ENCODE data around the gene UBQLN3. TPM values are rescaled to one million over a fixed set of nuclear protein-coding genes. Genes with fewer than 3 reads are reported as not detected.

UBQLN3 gene
- total RNA-seq = not detected

DNA sequence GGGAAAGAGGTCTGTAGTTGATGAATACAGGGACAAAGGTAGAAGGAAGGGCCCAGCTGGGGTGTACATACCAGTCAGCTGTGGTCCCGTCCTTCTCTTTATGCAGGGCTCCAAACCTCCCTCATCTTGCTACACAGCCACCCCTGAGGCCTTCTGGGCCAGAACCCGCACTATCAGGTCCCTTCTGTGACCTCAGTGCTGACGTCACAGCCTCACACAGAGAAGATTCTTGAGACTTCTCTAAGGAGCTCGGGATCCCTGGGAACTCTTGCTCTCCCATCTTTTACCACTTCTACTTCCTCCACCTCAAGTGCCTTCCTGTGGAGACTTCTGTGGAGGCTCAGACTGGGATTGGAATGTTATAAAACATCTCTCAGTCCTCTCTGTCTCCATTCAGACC is at the start of gene UBQLN3:
TSS of gene UBQLN3 (minus strand) at position 155 of the 400 bp plus-strand sequence. CDS start 399 bp downstream, outside the sequence.
- DNase-seq = no peak

DNA sequence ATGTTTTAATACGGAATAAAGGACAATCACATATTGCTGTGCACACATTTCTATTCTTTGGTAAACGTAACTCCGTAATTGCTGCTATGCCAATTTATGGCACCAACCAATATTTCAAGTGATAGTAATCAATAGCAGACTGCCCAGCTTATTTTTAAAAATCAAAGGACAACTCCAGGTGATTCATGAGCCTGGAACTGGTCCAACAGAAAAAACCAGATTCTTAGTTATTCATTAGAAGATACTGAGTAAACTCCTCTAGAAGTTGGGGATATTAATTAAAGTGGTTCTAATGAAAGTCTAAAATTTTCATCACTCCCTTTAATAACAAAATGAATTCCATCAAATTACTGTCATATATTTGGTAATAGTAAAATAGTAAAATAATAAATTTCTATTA is 48.0 kb upstream of the UBQLN3 start:
- no peak for DNase-seq

DNA sequence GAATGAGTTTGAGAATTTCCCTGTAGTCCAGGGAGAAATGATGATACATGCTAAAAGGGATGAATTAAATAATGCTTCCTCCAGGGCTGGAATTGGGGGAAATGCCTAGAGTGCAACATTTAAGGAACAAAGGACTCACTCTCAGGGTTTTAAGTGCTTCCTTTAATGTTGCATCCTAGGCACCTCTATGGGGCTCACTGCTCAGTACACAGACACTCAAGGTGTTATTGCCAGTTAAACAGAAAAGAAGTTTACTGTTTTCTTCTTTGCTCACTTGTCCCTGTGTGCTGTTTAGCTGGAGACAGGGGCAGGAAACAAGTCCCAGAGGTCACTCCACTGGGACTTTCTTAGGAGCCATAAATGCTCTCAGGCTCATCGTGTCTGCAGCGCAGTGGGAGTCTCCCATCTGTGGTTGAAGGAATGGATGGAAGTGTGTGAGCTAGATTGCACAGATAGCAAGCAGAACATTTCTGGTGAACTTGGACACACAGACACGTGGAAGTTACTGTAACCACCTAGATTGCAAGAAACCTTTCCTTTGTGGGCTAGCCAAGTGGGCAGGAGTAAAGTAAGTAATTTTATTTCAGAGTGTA is 46.9 kb upstream of the UBQLN3 start:
- DNase-seq = no peak

DNA sequence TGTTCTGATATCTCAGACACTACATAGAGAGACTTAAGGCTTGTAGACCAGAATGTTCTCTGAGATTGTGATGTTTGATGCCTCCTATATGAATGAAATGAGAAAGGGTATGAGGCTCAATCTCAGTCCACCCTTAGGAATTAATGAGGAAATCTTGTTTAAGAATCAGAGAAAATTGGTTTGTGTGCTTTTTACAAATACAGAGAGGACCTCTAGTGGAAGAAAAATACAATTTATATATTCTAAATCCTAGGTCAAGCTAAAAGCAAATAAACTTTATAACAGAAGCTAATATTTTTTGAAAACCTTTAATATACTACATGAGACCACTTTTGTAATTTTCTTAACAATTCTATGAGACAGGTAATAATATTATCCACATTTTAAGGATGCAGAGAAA is 43.6 kb upstream of the UBQLN3 start:
- no peak for DNase-seq

DNA sequence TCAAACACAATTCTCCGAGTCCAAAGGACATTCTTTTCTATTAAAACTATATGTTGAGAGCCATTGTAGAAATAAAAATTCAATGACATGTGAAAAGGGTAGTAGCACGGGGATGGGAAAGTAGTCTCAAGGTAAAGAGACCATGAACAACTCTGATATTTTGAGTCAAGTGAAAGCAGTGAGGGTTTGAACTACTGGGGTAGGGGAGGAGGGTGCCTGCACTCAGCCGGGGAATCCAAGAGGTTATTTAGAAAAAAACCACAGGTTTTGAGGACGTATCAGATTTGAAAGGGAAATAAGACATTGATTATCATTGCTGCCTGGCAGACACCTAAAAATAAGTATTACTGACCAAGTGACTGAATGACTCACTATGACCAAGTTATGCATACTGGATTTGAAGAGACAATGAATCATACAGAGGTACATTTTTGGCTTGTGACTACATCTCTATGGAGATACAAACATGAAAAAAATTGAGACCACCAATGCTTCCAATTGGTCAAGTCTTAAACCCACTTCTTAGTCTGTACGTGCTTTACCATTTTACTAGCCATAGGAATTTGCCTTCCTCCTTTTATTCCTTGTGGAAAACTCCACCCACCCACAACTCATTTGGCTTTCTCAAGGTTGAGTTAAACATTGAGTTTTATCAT is 40.8 kb upstream of the UBQLN3 start:
- no peak for DNase-seq

DNA sequence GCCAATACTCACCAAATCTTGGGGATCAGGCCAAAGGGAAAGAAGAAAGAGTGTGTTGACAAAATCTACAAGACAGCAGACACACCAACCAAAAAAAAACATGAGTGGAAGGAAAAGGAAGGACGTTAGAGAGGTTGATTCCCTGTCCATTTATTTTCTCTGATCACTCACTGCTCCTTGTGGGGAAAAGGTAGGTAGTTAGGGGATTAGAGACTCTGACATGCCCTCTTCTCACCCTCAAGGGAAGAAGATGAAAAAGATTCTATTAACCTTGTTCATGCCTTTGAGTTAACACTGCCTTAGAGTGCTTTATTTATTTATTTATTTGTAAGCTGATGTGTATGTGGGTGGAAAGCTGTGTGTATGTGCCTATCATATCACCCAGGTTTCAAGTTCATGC is 38.7 kb upstream of the UBQLN3 start, which contains the start of gene OR52H1:
TSS of gene OR52H1 (minus strand) at position 101 of the 400 bp plus-strand sequence. CDS start 3,035 bp downstream, outside the sequence.
- no peak for DNase-seq

DNA sequence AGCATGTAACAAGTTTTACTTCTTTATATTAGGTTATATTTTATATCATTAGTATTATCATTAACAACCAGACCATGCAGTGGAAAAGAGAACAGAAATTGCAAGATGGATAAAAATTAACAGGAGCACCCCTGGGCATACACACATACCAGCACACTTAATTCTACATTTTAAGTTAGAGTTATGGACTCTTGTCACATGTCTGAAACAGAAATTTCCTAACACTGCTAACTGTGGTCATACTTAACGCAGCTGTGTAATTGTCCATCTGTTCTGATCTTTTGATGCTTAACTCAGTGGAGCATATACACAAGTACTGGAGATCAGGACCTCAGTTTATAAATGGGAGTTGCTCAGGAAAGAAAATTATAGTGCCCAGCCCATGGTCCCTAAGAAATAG is 38.2 kb upstream of the UBQLN3 start:
- DNase-seq = no peak

DNA sequence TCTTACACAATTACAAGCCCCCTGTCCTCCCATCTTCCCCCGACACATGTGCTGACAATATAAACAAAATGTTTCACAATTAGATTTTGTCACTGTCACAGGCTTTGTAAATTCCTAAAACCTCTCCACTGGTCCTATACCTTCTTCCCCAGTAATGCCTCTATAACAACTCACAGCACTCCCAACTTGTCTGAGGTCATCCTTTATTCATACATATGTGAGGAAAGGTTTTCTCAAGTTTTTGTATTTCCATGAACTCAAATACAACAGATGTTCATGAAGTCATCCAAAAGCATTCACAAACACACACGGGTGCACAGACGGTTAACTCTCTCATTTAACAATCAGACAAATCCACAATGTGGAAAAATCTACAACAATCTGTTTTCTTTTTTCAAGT is 36.7 kb upstream of the UBQLN3 start:
- DNase-seq = no peak

DNA sequence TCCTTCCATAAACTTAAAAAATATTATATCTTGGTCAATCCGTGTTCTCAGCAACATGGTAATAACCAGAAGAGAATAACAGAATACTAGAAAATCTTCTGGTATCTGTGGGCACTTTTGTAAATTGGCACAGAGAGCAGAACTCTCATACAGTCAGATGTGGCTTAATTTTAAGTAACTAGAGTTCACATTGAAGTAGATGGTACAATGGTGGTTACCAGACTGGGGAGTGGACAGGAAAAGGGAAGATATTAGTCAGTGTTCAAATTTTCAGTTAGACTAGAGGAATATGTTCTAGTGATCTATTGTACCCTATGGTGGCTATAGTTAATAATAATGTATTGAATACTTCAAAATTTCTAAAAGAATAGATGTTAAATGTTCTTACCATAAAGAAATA is 31.7 kb upstream of the UBQLN3 start:
- no peak for DNase-seq

DNA sequence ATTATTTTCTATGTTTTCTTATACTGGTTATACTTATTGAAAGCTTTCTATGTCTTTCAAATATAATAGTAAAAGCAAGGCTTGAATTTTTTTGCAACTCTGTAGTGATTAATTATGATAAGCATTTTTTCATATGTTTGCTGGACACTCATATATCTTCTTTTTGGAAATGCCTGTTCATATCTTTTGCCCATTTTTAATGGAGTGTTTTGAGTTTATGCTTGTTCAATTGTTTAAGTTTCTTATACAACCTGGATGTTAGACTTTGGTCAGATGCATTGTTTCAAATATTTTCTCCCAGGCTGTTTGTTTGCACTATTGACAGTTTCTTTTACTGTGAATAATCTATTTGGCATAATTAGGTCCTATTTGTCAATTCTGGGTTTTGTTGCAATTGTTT is 26.7 kb upstream of the UBQLN3 start:
- no peak for DNase-seq

DNA sequence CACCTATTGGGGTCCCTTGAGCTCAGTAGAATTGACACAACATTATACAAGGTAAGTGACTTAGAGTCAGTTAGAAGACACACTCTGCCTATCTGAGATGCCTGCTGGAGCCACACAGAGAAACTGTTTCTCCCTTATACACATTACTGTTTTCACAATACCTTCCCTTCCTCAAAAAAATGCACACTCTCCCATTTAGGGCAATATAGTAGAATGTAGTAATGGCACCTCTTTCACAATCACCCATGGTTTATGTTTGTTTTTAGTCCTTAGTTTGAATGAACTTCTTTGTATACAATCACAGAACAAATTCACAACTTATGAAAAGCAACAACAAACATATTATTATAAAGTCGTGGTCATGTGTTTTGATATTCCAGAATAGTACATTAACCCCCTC is 24.3 kb upstream of the UBQLN3 start:
- DNase-seq = no peak

DNA sequence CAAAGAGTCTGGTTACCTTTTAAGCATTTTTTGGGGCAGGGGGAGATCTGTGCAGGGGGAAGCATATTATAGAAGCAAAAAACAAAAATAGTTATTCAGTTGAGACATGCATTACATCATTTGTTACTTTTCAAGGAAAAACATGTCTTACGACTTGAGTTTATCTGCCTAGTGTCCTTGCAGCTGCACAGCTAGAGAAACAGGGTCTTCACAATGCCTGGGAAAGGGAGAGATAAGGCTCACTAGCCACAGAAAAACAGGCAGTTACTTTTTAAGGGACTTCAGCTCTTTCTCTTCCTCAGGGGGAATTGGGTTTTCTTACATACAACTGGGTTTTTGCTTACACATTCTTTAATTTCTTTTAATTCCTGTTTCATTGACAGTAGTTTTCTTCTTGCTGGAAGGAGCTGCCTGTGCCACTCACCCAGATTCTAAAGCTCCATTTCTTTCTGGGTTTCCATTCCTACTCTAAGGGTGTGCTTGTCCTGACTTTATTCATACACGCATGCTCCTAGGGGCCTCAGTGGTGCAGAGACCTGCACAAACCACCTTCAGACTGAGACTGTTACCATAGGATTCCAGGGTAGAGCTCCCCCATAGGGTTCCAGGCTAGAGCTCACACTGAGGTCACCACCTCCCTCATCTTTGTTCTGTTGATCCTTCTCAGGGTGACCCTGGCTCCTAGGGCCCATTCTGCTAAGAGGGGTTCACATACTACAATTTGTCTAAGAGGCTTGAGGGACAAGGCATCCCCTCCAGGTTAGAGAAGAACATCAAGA is 21.5 kb upstream of the UBQLN3 start:
- DNase-seq = no peak

DNA sequence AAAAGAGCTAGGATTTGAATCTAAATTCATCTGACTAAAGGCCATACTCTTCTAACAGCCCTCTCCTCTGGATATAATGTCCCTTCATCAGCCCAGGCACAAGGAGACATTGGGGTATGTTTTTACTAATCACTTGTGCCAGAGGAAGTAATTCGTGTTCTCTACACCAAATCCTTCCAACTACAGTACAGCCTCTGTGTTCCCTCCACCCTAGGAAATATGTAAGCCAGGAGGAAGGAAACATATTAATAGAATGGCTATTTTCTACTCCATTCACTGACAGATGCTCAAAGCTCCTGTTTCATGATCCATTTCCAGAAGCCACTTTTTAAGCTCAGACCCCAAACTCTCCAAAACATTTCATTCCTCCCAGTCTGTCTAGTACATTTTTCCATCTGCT is 18.7 kb upstream of the UBQLN3 start:
- no peak for DNase-seq

DNA sequence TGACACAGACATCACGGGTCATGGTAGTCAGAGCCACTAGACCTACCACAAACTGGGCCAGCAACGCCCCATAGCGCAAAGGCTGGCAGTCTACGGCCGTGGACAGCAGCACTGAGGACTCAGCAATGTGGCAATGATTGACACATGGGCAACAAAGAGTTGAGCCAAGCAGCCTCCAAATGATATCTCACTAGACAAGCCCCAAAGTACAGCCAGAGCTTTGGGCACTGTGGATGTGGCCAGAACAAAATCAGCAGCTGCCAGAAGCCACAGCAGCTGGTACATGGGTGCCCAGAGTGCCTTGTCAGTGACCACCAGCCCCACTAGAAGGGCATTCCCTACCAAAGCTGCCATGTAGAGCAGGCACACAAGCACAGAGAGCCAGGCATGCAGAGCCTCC is 18.0 kb upstream of the UBQLN3 start:
- DNase-seq = no peak

DNA sequence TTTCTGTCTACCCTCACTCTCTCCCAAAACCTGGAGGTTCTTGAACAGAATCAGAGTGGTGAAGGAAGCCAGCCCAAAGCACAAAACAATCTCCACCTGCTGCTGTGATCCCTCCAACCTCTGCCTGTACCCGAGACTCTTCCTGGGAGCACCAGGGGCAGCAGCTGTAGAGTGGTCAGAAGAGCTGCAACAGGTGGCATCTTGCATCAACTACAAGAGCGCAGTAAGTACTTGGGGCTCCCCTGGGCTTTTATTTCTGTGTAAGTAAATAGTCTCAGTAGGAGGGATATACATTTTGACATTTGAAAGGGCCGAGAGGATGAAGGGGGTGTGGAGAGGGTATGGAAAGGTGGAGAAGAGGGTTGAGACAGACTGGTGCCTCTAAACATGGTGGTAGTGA is 15.0 kb upstream of the UBQLN3 start:
- DNase-seq = no peak

DNA sequence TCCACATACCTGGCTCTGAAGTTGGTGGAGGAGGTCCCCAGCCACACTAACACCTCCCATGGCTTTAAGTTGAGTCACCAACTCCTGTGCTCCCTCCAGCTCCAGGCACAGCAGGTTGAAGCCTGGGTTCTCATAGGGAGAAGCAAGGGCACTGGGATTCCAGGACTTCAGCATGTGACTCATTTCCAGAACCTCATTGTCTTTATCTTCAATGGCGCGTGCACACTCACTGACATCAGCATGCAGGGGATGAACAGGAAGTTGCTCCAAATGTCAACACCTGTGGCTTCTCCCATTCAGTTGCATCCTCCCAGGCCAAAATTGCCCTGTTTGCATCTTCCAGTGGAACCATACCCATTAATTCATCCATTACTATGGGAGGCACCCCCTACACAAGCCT is 12.6 kb upstream of the UBQLN3 start:
- no peak for DNase-seq

DNA sequence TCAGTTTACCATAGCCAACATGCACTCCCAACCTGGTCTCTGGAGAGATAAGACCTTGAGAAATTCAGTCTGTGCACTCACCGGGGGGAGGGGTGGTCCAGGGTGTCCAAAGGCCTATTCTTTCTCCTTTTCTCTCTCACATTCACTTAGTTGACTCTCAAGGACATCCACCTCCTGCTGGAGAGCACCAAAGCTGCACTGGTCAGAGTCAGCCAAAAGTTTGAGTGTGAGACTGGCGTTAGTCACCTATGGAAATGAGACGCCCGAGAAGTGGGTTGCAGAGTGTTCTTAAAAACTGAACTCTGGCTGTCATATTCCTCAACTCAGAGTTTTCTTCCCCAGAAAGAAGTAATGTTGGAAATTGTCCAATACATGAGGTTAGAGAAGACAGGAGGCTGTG is 11.8 kb upstream of the UBQLN3 start:
- DNase-seq = no peak

DNA sequence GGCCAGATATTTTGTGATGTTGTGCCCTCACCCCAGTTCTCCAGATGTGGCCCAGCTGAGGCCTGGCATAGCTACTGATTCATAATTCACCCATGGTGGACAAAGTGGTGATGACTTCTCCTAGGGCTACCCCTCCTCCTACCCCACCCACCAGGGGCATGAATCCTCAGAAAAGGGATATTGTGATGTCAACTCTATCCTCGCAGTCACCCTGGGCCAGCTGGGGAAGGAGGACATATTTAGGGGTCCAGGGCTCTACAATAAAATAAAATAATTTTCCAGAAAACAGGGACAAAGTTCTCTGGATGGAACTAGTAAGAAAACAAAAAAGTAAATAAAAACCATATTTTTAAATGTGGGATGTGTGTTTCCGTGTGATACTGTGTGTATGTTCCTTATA is 6.8 kb upstream of the UBQLN3 start, which contains the start of gene UBQLNL:
TSS of gene UBQLNL (minus strand) at position 101 of the 400 bp plus-strand sequence. CDS start 258 bp downstream, outside the sequence.
- no peak for DNase-seq

DNA sequence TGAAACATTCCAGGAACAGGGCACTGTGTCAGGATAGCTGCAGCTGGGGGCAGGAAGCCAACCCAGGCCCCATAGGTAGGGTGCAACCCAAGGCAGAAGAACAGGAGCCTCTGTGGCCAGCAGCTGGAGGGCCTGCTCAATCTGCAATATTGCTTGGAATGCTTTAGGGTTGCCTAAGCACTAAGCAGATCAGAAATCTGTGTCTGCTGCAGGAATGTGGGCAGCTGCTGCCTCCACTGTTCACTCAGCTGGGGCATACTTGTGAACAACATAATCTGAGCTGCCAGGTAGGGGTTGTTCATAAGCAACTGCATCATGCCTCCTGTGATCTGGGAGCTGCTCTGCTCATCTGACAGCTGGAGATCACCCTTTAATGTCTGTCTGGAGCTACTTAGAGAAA is 5.1 kb upstream of the UBQLN3 start:
- no peak for DNase-seq

DNA sequence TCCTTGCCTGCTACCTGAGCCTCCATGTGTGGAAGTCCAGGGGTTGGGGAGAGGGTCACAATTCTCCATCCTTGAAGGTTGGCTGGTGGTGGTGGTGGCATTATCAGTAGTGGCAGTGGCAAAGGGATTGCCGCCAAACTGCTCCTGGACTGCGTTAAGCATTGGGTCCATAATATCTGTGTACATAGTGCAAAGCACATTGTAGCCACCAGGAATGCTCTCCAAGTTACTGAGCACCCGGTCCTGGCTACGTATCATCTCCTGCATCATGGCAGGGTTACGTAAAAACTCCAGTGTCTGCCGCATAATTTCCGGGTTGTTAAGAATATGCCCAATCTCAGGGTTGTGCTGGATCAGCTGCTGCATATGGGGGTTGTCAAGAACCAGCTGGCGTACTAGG is 1.2 kb downstream of the UBQLN3 start:
- no peak for DNase-seq

DNA sequence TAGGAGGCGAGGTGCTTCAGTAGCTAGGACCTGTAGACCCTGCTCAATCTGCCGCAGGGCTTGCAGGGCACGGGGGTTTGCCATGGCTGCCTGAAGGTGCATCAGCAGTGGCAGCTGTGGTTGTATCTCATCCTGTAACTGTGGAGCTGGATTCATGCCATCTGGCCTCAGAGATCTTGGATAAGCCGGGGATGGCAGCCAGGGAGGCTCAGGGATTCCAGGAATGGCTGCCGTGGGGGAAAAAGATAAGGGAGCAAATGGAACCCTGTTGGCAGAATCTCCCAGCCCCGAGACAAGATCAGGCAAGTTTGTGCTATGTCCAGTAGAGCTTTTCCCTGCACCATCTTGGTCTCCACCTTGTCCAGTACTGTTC is 1.8 kb downstream of the UBQLN3 start:
- no peak for DNase-seq

DNA sequence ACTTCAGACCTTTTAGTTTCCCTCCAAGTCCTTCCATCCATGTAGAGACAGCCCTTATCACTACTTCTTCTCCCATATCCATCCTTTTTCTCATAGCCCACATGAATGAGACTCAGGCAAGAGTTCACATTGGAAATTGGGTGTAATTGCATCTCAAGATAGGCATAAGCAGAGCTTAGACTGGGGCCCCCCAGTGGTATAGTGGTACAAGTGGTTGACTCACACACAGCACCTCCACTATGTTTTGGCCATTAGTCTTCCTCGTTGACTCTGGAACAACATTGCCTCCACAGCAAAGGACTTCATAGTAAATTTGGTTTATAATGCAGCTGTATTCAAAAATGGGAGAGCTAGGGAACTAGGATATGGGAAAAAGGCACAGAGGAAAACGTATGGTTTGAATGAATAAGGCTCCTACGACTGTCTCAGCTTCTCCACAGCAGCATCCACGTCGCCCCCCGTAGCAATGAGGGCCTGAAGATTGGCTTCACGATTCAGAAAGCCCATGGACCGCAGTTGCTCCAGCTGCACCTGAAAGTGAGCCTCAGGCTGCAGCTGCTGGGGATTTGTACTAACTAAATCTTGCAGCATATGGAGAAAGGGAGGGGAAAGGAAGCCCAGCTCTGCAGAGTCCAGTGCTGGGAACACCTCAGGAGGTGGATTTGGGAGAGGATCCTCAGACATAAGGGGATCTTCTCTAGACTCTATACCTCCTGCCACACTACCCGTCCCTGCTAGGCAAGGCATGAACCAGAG is 2.4 kb downstream of the UBQLN3 start:
- DNase-seq = no peak
